ENCODE results near the gene SYNGR4.

DNA sequence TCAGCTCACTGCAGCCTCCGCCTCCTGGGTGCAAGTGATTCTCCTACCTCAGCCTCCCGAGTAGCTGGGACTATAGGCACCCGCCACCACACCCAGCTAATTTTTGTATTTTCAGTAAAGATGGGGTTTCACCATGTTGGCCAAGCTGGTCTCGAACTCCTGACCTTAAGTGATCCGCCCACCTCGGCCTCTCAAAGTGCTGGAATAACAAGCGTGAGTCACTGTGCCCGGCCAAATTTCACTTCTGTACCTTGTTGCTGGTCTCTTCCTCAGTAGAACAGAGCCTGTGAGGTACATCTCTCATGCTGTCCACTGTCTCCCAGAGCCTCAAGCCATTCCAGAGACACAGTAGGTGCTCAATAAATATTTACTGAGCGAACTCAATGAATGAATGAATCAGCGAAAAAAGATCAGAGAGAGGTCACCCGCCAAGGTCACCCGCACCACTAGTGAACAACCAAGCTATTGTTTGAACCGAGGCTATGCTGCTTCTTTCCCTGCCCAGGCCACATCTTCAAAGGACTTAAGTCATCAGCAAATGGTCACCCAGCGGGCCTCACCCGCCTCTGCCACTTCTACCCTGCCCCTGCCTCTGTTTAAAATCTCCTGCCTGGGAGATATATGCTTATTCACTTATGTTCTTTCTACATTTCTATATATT, 9.7 kb upstream of the SYNGR4 start:
- TF ChIP-seq CTCF (IDR thresholded peaks at IDR 0.05) (no peak), POLR2A (IDR thresholded peaks at IDR 0.05) (no peak)

Measured in heart left ventricle (tissue), 13 donors.